Parathyroid adenoma (tissue), 2 donors: ENCODE measurements around the gene KLF14.

Experiments
- H2AFZ ChIP-seq: fragments of 300-600 bp; sonication (generic); one replicate; pipeline ENCODE4 v1.7.0; 2017; ENCODE audit warnings: antibody characterized with exemption, mild to moderate bottlenecking
- H3K27ac ChIP-seq: fragments of 300-600 bp; sonication (generic); one replicate; pipeline ENCODE4 v1.7.0; 2017
- H3K27me3 ChIP-seq: fragments of 300-600 bp; sonication (generic); one replicate; pipeline ENCODE4 v1.7.0; 2017; ENCODE audit warnings: low read length; ENCODE audit not compliant: control insufficient read depth, insufficient read depth
- H3K36me3 ChIP-seq: fragments of 300-600 bp; sonication (generic); one replicate; pipeline ENCODE4 v1.7.0; 2017; ENCODE audit warnings: low read length; ENCODE audit not compliant: control insufficient read depth, insufficient read depth
- H3K4me1 ChIP-seq: fragments of 300-600 bp; sonication (generic); one replicate; pipeline ENCODE4 v1.7.0; 2017; ENCODE audit warnings: control low read depth
- H3K4me2 ChIP-seq: fragments of 300-600 bp; sonication (generic); one replicate; pipeline ENCODE4 v1.7.0; 2017; ENCODE audit warnings: low read length
- H3K4me3 ChIP-seq: fragments of 300-600 bp; sonication (generic); one replicate; pipeline ENCODE4 v1.7.0; 2017; ENCODE audit warnings: low read depth, low read length
- H3K79me2 ChIP-seq: fragments of 300-600 bp; sonication (generic); one replicate; pipeline ENCODE4 v1.7.0; 2017; ENCODE audit warnings: control low read depth
- H3K9ac ChIP-seq: fragments of 300-600 bp; sonication (generic); one replicate; pipeline ENCODE4 v1.7.0; 2017; ENCODE audit warnings: mild to moderate bottlenecking
- H3K9me3 ChIP-seq: fragments of 300-600 bp; sonication (generic); one replicate; pipeline ENCODE4 v1.7.0; 2017; ENCODE audit warnings: low read length; ENCODE audit not compliant: control insufficient read depth
- CTCF ChIP-seq: fragments of 300-600 bp; sonication (generic); IDR thresholded peaks from one replicate; pipeline ENCODE4 v1.7.0; 2017; ENCODE audit warnings: antibody characterized with exemption, mild to moderate bottlenecking
- donor health status: primary hyperparathyroidism.

KLF14 gene

GRCh38 chr7:130701650-130702049 is 32.4 kb downstream of the KLF14 start:
- Histone ChIP-seq H3K4me2 (no peak overlapping the region), H3K9ac (no peak overlapping the region), H3K79me2 (no peaks in the 10 kb centered on the region), H3K9me3 (no peaks in the 10 kb centered on the region), H3K36me3 (no peaks in the 10 kb centered on the region), H3K4me3 (no peak overlapping the region), H3K4me1 (no peaks in the 10 kb centered on the region), H2AFZ (no peak overlapping the region), H3K27ac (no peak overlapping the region), H3K27me3 (no peaks in the 10 kb centered on the region)
- no peak for TF ChIP-seq CTCF

GRCh38 chr7:130700760-130701159 is 33.2 kb downstream of the KLF14 start:
- Histone ChIP-seq H3K27ac (no peak overlapping the region), H3K9ac (no peak overlapping the region), H2AFZ (no peak overlapping the region), H3K36me3 (no peaks in the 10 kb centered on the region), H3K4me2 (no peak overlapping the region), H3K4me3 (no peak overlapping the region), H3K9me3 (no peaks in the 10 kb centered on the region), H3K4me1 (no peaks in the 10 kb centered on the region), H3K79me2 (no peaks in the 10 kb centered on the region), H3K27me3 (no peaks in the 10 kb centered on the region)
- no peak for TF ChIP-seq CTCF

GRCh38 chr7:130699686-130700085 is 34.3 kb downstream of the KLF14 start:
- Histone ChIP-seq H3K4me2 (no peak overlapping the region), H3K36me3 (no peaks in the 10 kb centered on the region), H3K4me3 (no peak overlapping the region), H2AFZ (no peak overlapping the region), H3K9ac (no peak overlapping the region), H3K4me1 (no peaks in the 10 kb centered on the region), H3K27me3 (no peaks in the 10 kb centered on the region), H3K27ac (no peak overlapping the region), H3K9me3 (no peaks in the 10 kb centered on the region), H3K79me2 (no peaks in the 10 kb centered on the region)
- no peak for TF ChIP-seq CTCF

GRCh38 chr7:130697820-130698219 is 36.2 kb downstream of the KLF14 start:
- no peaks in the 10 kb centered on the region for H3K79me2 ChIP-seq

More at GRCh38 chr7:130697820-130698219, 36.2 kb downstream of the KLF14 start:
- Histone ChIP-seq H3K4me1 (no peaks in the 10 kb centered on the region), H3K36me3 (no peaks in the 10 kb centered on the region), H2AFZ (no peak overlapping the region), H3K9ac (no peak overlapping the region), H3K4me2 (no peak overlapping the region), H3K4me3 (no peak overlapping the region), H3K9me3 (no peaks in the 10 kb centered on the region), H3K27me3 (no peaks in the 10 kb centered on the region), H3K27ac (no peak overlapping the region)
- no peak for TF ChIP-seq CTCF
